Prostate gland (tissue), 2 donors: ENCODE data around the gene S100A2.

Experiments used
- CTCF ChIP-seq, 4 experiments: fragments of 200-600 bp in 2 of 4; fragments of 450-650 bp in 2 of 4; sonication (generic) in 2 of 4; IDR thresholded peaks; 1 replicate in 3 of 4; 2 replicates in 1 of 4; pipeline ENCODE4 v1.5.1; 2016 to 2019; ENCODE audit warnings: antibody characterized with exemption in 4 of 4, mild to moderate bottlenecking in 2 of 4, moderate library complexity in 2 of 4
- POLR2A ChIP-seq: fragments of 450-650 bp; IDR thresholded peaks from one replicate; pipeline ENCODE4 v1.6.1; 2016; ENCODE audit warnings: antibody characterized with exemption, mild to moderate bottlenecking
- POLR2AphosphoS5 ChIP-seq: sonication (generic); formaldehyde crosslinking; IDR thresholded peaks from one replicate; pipeline ENCODE4 v1.6.1; 2017; ENCODE audit warnings: antibody characterized with exemption

DNA sequence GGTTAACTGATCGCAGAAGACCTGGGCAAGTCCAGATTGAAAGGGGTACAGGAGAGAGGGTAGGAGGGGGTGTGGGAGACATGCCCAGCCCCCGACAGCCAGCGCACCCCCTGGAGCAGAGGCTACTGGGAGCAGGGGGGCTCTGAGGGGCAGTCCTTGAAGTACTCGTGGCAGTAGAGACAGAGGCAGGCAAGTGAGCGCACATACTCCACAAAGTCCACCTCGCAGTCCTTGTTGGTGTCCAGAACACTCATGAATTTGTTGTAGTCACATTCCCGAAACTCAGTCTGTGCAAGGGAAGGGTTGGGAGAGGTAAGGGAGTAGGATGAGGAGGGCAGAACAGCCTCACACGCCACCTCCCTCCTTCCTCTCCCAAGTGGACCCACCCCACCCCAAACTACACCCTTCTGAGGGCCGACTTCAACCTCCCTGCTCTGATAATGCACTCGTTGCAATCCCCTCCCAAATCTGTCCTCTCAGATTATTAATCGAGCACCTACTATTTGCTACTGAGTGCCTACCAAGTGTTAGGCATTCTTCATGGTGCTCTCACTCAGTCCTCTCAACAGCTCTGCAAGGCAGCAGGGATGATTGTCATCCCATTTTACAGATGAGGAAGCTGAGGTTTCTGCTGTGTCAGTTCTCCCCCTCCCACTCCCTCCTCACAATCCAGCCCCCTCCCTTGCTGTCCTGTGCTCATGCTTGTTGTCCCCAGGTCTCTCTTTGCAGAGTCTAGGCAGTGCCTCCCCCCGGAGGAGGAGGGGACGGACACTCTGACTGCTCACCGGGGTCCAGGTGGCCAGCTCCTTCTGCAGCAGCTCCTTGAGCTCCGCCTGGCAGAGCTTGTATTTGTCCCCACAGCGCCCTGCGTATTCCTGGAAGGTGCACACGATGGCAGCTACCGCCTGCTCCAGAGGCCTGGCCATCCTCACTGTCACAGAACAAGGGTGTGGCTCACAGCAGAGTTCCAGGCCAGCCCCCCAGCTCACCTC, 17.8 kb downstream of the S100A2 start:
- no peak for TF ChIP-seq CTCF (IDR thresholded peaks at IDR 0.05)
- no peak for TF ChIP-seq POLR2AphosphoS5
- no peak for TF ChIP-seq POLR2A
